Thyroid gland (tissue), 4 donors: ENCODE measurements around the gene FAM193A.

Experiments
- CTCF ChIP-seq, 6 experiments: fragments of 200-600 bp in 3 of 6; fragments of 450-650 bp in 3 of 6; sonication (generic) in 3 of 6; IDR thresholded peaks; one replicate each; pipeline ENCODE4 v1.5.1; 2016 to 2019; ENCODE audit warnings: antibody characterized with exemption in 6 of 6, mild to moderate bottlenecking in 2 of 6, inconsistent platforms in 1 of 6, moderate library complexity in 1 of 6
- POLR2A ChIP-seq, 2 donors: fragments of 450-650 bp; IDR thresholded peaks; one replicate each; pipeline ENCODE4 v1.6.1; 2017; ENCODE audit warnings: antibody characterized with exemption in 2 of 2, mild to moderate bottlenecking in 2 of 2, moderate library complexity in 1 of 2

GRCh38 chr4:2515830-2516550 lies 20.5 kb upstream of the FAM193A start:
- TF ChIP-seq CTCF (IDR thresholded peaks at IDR 0.05) (no peak), POLR2A (IDR thresholded peaks at IDR 0.05) (no peak)
